HG03457 (cell line): ENCODE results near the gene DHH.

ENCODE experiments used
- ATAC-seq: cut with Tn5 transposase; IDR thresholded peaks from one replicate; pipeline ENCODE4 v1.9.1; 2021; ENCODE audit warnings: moderate number of reproducible peaks; ENCODE audit not compliant: unreplicated experiment

DHH gene

GRCh38 chr12:49051777-49052438 lies 42.7 kb downstream of the DHH start:
- ATAC-seq: no peak

GRCh38 chr12:49051373-49051764 lies 43.2 kb downstream of the DHH start:
- ATAC-seq: no peak

GRCh38 chr12:49050507-49051372 lies 43.9 kb downstream of the DHH start:
- ATAC-seq: no peak

- no peak for ATAC-seq
Measured at GRCh38 chr12:49049566-49050224, 44.9 kb downstream of the DHH start.

GRCh38 chr12:49048953-49049352 lies 45.6 kb downstream of the DHH start:
- ATAC-seq: no peak

- no peak for ATAC-seq
Measured at GRCh38 chr12:49046129-49046895, 48.3 kb downstream of the DHH start.

- ATAC-seq: no peak
Measured at GRCh38 chr12:49044660-49045059, 49.9 kb downstream of the DHH start.

GRCh38 chr12:49043856-49044258 lies 50.7 kb downstream of the DHH start:
- no peak for ATAC-seq

- ATAC-seq: no peak
Measured at GRCh38 chr12:49043241-49043640, 51.4 kb downstream of the DHH start.

- ATAC-seq: no peak
Measured at GRCh38 chr12:49041881-49042484, 52.6 kb downstream of the DHH start.

GRCh38 chr12:49041036-49041880 lies 53.3 kb downstream of the DHH start:
- ATAC-seq: no peak

- no peak for ATAC-seq
Measured at GRCh38 chr12:49040364-49040855, 54.2 kb downstream of the DHH start.

- ATAC-seq: no peak
Measured at GRCh38 chr12:49039421-49040363, 54.9 kb downstream of the DHH start.

GRCh38 chr12:49038291-49038955 lies 56.2 kb downstream of the DHH start:
- no peak for ATAC-seq

GRCh38 chr12:49037947-49038237 lies 56.7 kb downstream of the DHH start:
- no peak for ATAC-seq

- no peak for ATAC-seq
Measured at GRCh38 chr12:49037111-49037946, 57.3 kb downstream of the DHH start.
